ENCODE data around the gene SIGLEC1. TPM values are rescaled to one million over a fixed set of nuclear protein-coding genes. Genes with fewer than 3 reads are reported as not detected.

The SIGLEC1 gene
- total and polyA plus RNA-seq, 2 donors: 0.90 to 21.9 TPM

GRCh38 chr20:3698591-3699001 lies 13.8 kb downstream of the SIGLEC1 start:
- H3K4me3 ChIP-seq (ENCODE audit: low read length in 2 of 2): no peak overlapping the region
- H3K27me3 ChIP-seq (ENCODE audit: control insufficient read depth in 2 of 2, insufficient read depth in 1 of 2, low read length in 1 of 2): no peaks in the 10 kb centered on the region
- whole genome bisulfite sequencing: 96% methylated on average over 6 of the region's 6 CpGs
- peaks cover 0 to 6% of the 10 kb centered on the region in 2 donors for H3K9me3 ChIP-seq (ENCODE audit: control insufficient read depth in 2 of 2, insufficient read depth in 1 of 2, low read length in 1 of 2)
- H3K4me1 ChIP-seq (ENCODE audit: control insufficient read depth in 2 of 2, insufficient read depth in 2 of 2, low read length in 2 of 2): no peaks in the 10 kb centered on the region
- no peaks in the 10 kb centered on the region for H3K36me3 ChIP-seq (ENCODE audit: control insufficient read depth in 2 of 2, insufficient read depth in 2 of 2, low read length in 1 of 2)
- H3K27ac ChIP-seq (ENCODE audit: low read depth in 1 of 2, low read length in 1 of 2): no peak overlapping the region
- no peak for DNase-seq (ENCODE audit: low read depth in 6 of 9, low spot score in 9 of 9)

GRCh38 chr20:3697588-3698305 lies 14.7 kb downstream of the SIGLEC1 start:
- no peaks in the 10 kb centered on the region for H3K36me3 ChIP-seq (ENCODE audit: control insufficient read depth in 2 of 2, insufficient read depth in 2 of 2, low read length in 1 of 2)
- no peaks in the 10 kb centered on the region for H3K27me3 ChIP-seq (ENCODE audit: control insufficient read depth in 2 of 2, insufficient read depth in 1 of 2, low read length in 1 of 2)
- no peak overlapping the region for H3K27ac ChIP-seq (ENCODE audit: low read depth in 1 of 2, low read length in 1 of 2)
- DNase-seq (ENCODE audit: low read depth in 6 of 9, low spot score in 9 of 9): no peak
- no peak overlapping the region for H3K4me3 ChIP-seq (ENCODE audit: low read length in 2 of 2)
- peaks cover 0 to 6% of the 10 kb centered on the region in 2 donors for H3K9me3 ChIP-seq (ENCODE audit: control insufficient read depth in 2 of 2, insufficient read depth in 1 of 2, low read length in 1 of 2)
- H3K4me1 ChIP-seq (ENCODE audit: control insufficient read depth in 2 of 2, insufficient read depth in 2 of 2, low read length in 2 of 2): no peaks in the 10 kb centered on the region
- 92% methylated on average over 18 of the region's 18 CpGs for WGBS

- Histone ChIP-seq H3K4me1 (ENCODE audit: control insufficient read depth in 2 of 2, insufficient read depth in 2 of 2, low read length in 2 of 2) (no peaks in the 10 kb centered on the region), H3K4me3 (ENCODE audit: low read length in 2 of 2) (no peak overlapping the region), H3K27me3 (ENCODE audit: control insufficient read depth in 2 of 2, insufficient read depth in 1 of 2, low read length in 1 of 2) (no peaks in the 10 kb centered on the region), H3K9me3 (ENCODE audit: control insufficient read depth in 2 of 2, insufficient read depth in 1 of 2, low read length in 1 of 2) (peaks cover 0 to 6% of the 10 kb centered on the region in 2 donors), H3K27ac (ENCODE audit: low read depth in 1 of 2, low read length in 1 of 2) (no peak overlapping the region), H3K36me3 (ENCODE audit: control insufficient read depth in 2 of 2, insufficient read depth in 2 of 2, low read length in 1 of 2) (no peaks in the 10 kb centered on the region)
- WGBS: 93% methylated on average over 15 of the region's 15 CpGs
- no peak for DNase-seq (ENCODE audit: low read depth in 6 of 9, low spot score in 9 of 9)
These were observed 15.4 kb downstream of the SIGLEC1 start for GRCh38 chr20:3696745-3697587.

- Histone ChIP-seq H3K27me3 (ENCODE audit: control insufficient read depth in 2 of 2, insufficient read depth in 1 of 2, low read length in 1 of 2) (no peaks in the 10 kb centered on the region), H3K4me3 (ENCODE audit: low read length in 2 of 2) (no peak overlapping the region), H3K9me3 (ENCODE audit: control insufficient read depth in 2 of 2, insufficient read depth in 1 of 2, low read length in 1 of 2) (peaks cover 0 to 6% of the 10 kb centered on the region in 2 donors), H3K4me1 (ENCODE audit: control insufficient read depth in 2 of 2, insufficient read depth in 2 of 2, low read length in 2 of 2) (no peaks in the 10 kb centered on the region), H3K36me3 (ENCODE audit: control insufficient read depth in 2 of 2, insufficient read depth in 2 of 2, low read length in 1 of 2) (no peaks in the 10 kb centered on the region), H3K27ac (ENCODE audit: low read depth in 1 of 2, low read length in 1 of 2) (no peak overlapping the region)
- WGBS: 91% methylated on average over 1 of the region's 1 CpG
- DNase-seq (ENCODE audit: low read depth in 6 of 9, low spot score in 9 of 9): no peak
These were observed 16.2 kb downstream of the SIGLEC1 start for GRCh38 chr20:3696200-3696599.

GRCh38 chr20:3694864-3695263 lies 17.5 kb downstream of the SIGLEC1 start:
- Histone ChIP-seq H3K4me3 (ENCODE audit: low read length in 2 of 2) (no peak overlapping the region), H3K36me3 (ENCODE audit: control insufficient read depth in 2 of 2, insufficient read depth in 2 of 2, low read length in 1 of 2) (no peaks in the 10 kb centered on the region), H3K9me3 (ENCODE audit: control insufficient read depth in 2 of 2, insufficient read depth in 1 of 2, low read length in 1 of 2) (peaks cover 0 to 6% of the 10 kb centered on the region in 2 donors), H3K4me1 (ENCODE audit: control insufficient read depth in 2 of 2, insufficient read depth in 2 of 2, low read length in 2 of 2) (no peaks in the 10 kb centered on the region), H3K27ac (ENCODE audit: low read depth in 1 of 2, low read length in 1 of 2) (no peak overlapping the region), H3K27me3 (ENCODE audit: control insufficient read depth in 2 of 2, insufficient read depth in 1 of 2, low read length in 1 of 2) (no peaks in the 10 kb centered on the region)
- 98% methylated on average over 5 of the region's 5 CpGs for WGBS
- DNase-seq (ENCODE audit: low read depth in 6 of 9, low spot score in 9 of 9): no peak

- H3K27ac ChIP-seq (ENCODE audit: low read depth in 1 of 2, low read length in 1 of 2): no peak overlapping the region
- WGBS: 96% methylated on average over 13 of the region's 13 CpGs
- DNase-seq (ENCODE audit: low read depth in 6 of 9, low spot score in 9 of 9): no peak
- H3K27me3 ChIP-seq (ENCODE audit: control insufficient read depth in 2 of 2, insufficient read depth in 1 of 2, low read length in 1 of 2): peaks cover 0 to 2% of the 10 kb centered on the region in 2 donors
- no peaks in the 10 kb centered on the region for H3K36me3 ChIP-seq (ENCODE audit: control insufficient read depth in 2 of 2, insufficient read depth in 2 of 2, low read length in 1 of 2)
- H3K9me3 ChIP-seq (ENCODE audit: control insufficient read depth in 2 of 2, insufficient read depth in 1 of 2, low read length in 1 of 2): peaks cover 0 to 6% of the 10 kb centered on the region in 2 donors
- H3K4me1 ChIP-seq (ENCODE audit: control insufficient read depth in 2 of 2, insufficient read depth in 2 of 2, low read length in 2 of 2): no peaks in the 10 kb centered on the region
- no peak overlapping the region for H3K4me3 ChIP-seq (ENCODE audit: low read length in 2 of 2)
These were observed 19.0 kb downstream of the SIGLEC1 start for GRCh38 chr20:3693376-3693775.

- peaks cover 0 to 6% of the 10 kb centered on the region in 2 donors for H3K9me3 ChIP-seq (ENCODE audit: control insufficient read depth in 2 of 2, insufficient read depth in 1 of 2, low read length in 1 of 2)
- DNase-seq (ENCODE audit: low read depth in 6 of 9, low spot score in 9 of 9): no peak
- peaks cover 0 to 3% of the 10 kb centered on the region in 2 donors for H3K27me3 ChIP-seq (ENCODE audit: control insufficient read depth in 2 of 2, insufficient read depth in 1 of 2, low read length in 1 of 2)
- no peaks in the 10 kb centered on the region for H3K4me1 ChIP-seq (ENCODE audit: control insufficient read depth in 2 of 2, insufficient read depth in 2 of 2, low read length in 2 of 2)
- no peaks in the 10 kb centered on the region for H3K36me3 ChIP-seq (ENCODE audit: control insufficient read depth in 2 of 2, insufficient read depth in 2 of 2, low read length in 1 of 2)
- no peak overlapping the region for H3K4me3 ChIP-seq (ENCODE audit: low read length in 2 of 2)
- H3K27ac ChIP-seq (ENCODE audit: low read depth in 1 of 2, low read length in 1 of 2): no peak overlapping the region
- WGBS: 94% methylated on average over 23 of the region's 23 CpGs
These were observed 19.6 kb downstream of the SIGLEC1 start for GRCh38 chr20:3692706-3693294.

- DNase-seq (ENCODE audit: low read depth in 6 of 9, low spot score in 9 of 9): no peak
- WGBS: 90% methylated on average over 9 of the region's 9 CpGs
These were observed 20.5 kb downstream of the SIGLEC1 start for GRCh38 chr20:3691897-3692296.

GRCh38 chr20:3691306-3691705 lies 21.1 kb downstream of the SIGLEC1 start:
- H3K4me3 ChIP-seq (ENCODE audit: low read length in 2 of 2): no peak overlapping the region
- H3K36me3 ChIP-seq (ENCODE audit: control insufficient read depth in 2 of 2, insufficient read depth in 2 of 2, low read length in 1 of 2): no peaks in the 10 kb centered on the region
- DNase-seq (ENCODE audit: low read depth in 6 of 9, low spot score in 9 of 9): no peak
- H3K4me1 ChIP-seq (ENCODE audit: control insufficient read depth in 2 of 2, insufficient read depth in 2 of 2, low read length in 2 of 2): no peaks in the 10 kb centered on the region
- H3K27ac ChIP-seq (ENCODE audit: low read depth in 1 of 2, low read length in 1 of 2): no peak overlapping the region
- peaks cover 0 to 2% of the 10 kb centered on the region in 2 donors for H3K9me3 ChIP-seq (ENCODE audit: control insufficient read depth in 2 of 2, insufficient read depth in 1 of 2, low read length in 1 of 2)
- WGBS: 97% methylated on average over 16 of the region's 16 CpGs
- peaks cover 0 to 17% of the 10 kb centered on the region in 2 donors for H3K27me3 ChIP-seq (ENCODE audit: control insufficient read depth in 2 of 2, insufficient read depth in 1 of 2, low read length in 1 of 2)

More at GRCh38 chr20:3691897-3692296, 20.5 kb downstream of the SIGLEC1 start:
- H3K4me1 ChIP-seq (ENCODE audit: control insufficient read depth in 2 of 2, insufficient read depth in 2 of 2, low read length in 2 of 2): no peaks in the 10 kb centered on the region
- H3K27me3 ChIP-seq (ENCODE audit: control insufficient read depth in 2 of 2, insufficient read depth in 1 of 2, low read length in 1 of 2): peaks cover 0 to 11% of the 10 kb centered on the region in 2 donors
- peaks cover 0 to 6% of the 10 kb centered on the region in 2 donors for H3K9me3 ChIP-seq (ENCODE audit: control insufficient read depth in 2 of 2, insufficient read depth in 1 of 2, low read length in 1 of 2)
- H3K4me3 ChIP-seq (ENCODE audit: low read length in 2 of 2): no peak overlapping the region
- no peak overlapping the region for H3K27ac ChIP-seq (ENCODE audit: low read depth in 1 of 2, low read length in 1 of 2)
- H3K36me3 ChIP-seq (ENCODE audit: control insufficient read depth in 2 of 2, insufficient read depth in 2 of 2, low read length in 1 of 2): no peaks in the 10 kb centered on the region

All from thymus (tissue), 11 donors.